ENCODE results near the gene SREBF1. TPM values are rescaled to one million over a fixed set of nuclear protein-coding genes. Genes with fewer than 3 reads are reported as not detected.

The SREBF1 gene
- total RNA-seq, 1 experiment from 2014 or later = 230 TPM

- H3K4me1 ChIP-seq (ENCODE audit: control insufficient read depth, insufficient read depth, low read length) = peaks cover 59% of the 10 kb centered on the region
- ATAC-seq (no peak), DNase-seq (ENCODE audit: low read depth, low spot score) (no peak)
- H3K27me3 ChIP-seq (ENCODE audit: control insufficient read depth, insufficient read depth, low read length) = no peaks in the 10 kb centered on the region
- no peaks in the 10 kb centered on the region for H3K9me3 ChIP-seq (ENCODE audit: control insufficient read depth, insufficient read depth, low read depth, low read length)
- POLR2A ChIA-PET = no interaction called here
- no TSS peak for BruUV-seq (replicated peaks)
- TF ChIP-seq CTCF (IDR thresholded peaks at IDR 0.05) (no peak), POLR2AphosphoS5 (IDR thresholded peaks at IDR 0.05; ENCODE audit: low read depth, low read length) (no peak), TCF7L2 (IDR thresholded peaks at IDR 0.05; ENCODE audit: low read depth, low read length) (no peak), SIN3A (IDR thresholded peaks at IDR 0.05; ENCODE audit: borderline replicate concordance, insufficient read depth, low read depth, low read length) (no peak), REST (IDR thresholded peaks at IDR 0.05; ENCODE audit: insufficient read depth in 1 of 2, low read depth in 2 of 2, low read length in 1 of 2) (no peak)
- H3K4me3 ChIP-seq (ENCODE audit: low read depth in 2 of 2, low read length in 2 of 2) = no peak overlapping the region
- in situ Hi-C loops (cut with HindIII; ENCODE audit: low pct_unique_long_range_greater_than_20kb, low sequenced_read_pairs) = no loop called here
- intact Hi-C loops (cut with micrococcal nuclease; ENCODE audit: unreplicated experiment) = loop anchor here (10.0 kb wide), 1 partner anchor 103 kb away; the partner anchor contains the start of gene RAI1
- CTCF ChIA-PET = no interaction called here
- H3K27ac ChIP-seq (ENCODE audit: low read length) = no peak overlapping the region
- H3K36me3 ChIP-seq (ENCODE audit: control insufficient read depth, insufficient read depth, low read length) = no peaks in the 10 kb centered on the region
Observed at GRCh38 chr17:17787568-17787967, 49.2 kb downstream of the SREBF1 start.

- Histone ChIP-seq H3K27ac (ENCODE audit: low read length) (no peak overlapping the region; the same call in 1 of the 2 replicates), H3K4me3 (ENCODE audit: low read depth in 2 of 2, low read length in 2 of 2) (no peak overlapping the region), H3K27me3 (ENCODE audit: control insufficient read depth, insufficient read depth, low read length) (no peaks in the 10 kb centered on the region), H3K9me3 (ENCODE audit: control insufficient read depth, insufficient read depth, low read depth, low read length) (no peaks in the 10 kb centered on the region), H3K36me3 (ENCODE audit: control insufficient read depth, insufficient read depth, low read length) (no peaks in the 10 kb centered on the region), H3K4me1 (ENCODE audit: control insufficient read depth, insufficient read depth, low read length) (peaks cover 59% of the 10 kb centered on the region)
- ChIA-PET CTCF (no interaction called here), POLR2A (no interaction called here)
- BruUV-seq (replicated peaks) = TSS peak; percentile 26
- TF ChIP-seq TCF7L2 (IDR thresholded peaks at IDR 0.05; ENCODE audit: low read depth, low read length) = no peak
- no peak for TF ChIP-seq POLR2AphosphoS5 (IDR thresholded peaks at IDR 0.05; ENCODE audit: low read depth, low read length)
- intact Hi-C loops (cut with micrococcal nuclease; ENCODE audit: unreplicated experiment) = loop anchor here (10.0 kb wide), 1 partner anchor 102 kb away; the partner anchor contains the start of gene RAI1
- no peak for DNase-seq (ENCODE audit: low read depth, low spot score)
- ATAC-seq = no peak
- in situ Hi-C loops (cut with HindIII; ENCODE audit: low pct_unique_long_range_greater_than_20kb, low sequenced_read_pairs) = no loop called here
Observed at GRCh38 chr17:17786998-17787397, 49.8 kb downstream of the SREBF1 start.

DNA sequence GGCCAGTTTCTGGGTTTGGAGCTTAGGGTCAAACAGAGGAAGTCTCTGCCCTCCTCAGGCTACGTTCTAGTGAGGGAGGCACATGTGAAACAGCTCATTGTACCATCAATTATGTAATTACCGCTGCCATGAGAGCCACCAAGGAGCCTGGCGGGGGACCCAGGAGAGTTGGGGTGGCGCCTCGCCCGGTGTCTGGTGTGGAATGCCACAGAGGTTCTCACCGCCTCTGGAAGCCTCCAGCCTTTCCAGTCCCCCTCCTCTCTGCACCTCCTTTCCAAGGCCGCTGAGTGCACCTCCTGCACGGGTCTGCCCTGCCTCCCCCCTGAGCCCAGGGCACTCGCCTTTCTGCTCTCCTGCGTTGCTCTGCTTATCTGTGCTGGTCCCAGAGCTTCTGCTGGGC is 51.4 kb downstream of the SREBF1 start:
- CTCF ChIA-PET = no interaction called here
- intact Hi-C loops (cut with micrococcal nuclease; ENCODE audit: unreplicated experiment) = loop anchor here (10.0 kb wide), 1 partner anchor 101 kb away; the partner anchor contains the start of gene RAI1

More for the DNA sequence above, 51.4 kb downstream of the SREBF1 start:
- no TSS peak for BruUV-seq (replicated peaks)
- in situ Hi-C loops (cut with HindIII; ENCODE audit: low pct_unique_long_range_greater_than_20kb, low sequenced_read_pairs) = no loop called here
- no peaks in the 10 kb centered on the region for H3K27me3 ChIP-seq (ENCODE audit: control insufficient read depth, insufficient read depth, low read length)
- ATAC-seq (no peak), DNase-seq (ENCODE audit: low read depth, low spot score) (no peak)
- no peak for TF ChIP-seq CTCF (IDR thresholded peaks at IDR 0.05)
- TF ChIP-seq POLR2AphosphoS5 (IDR thresholded peaks at IDR 0.05; ENCODE audit: low read depth, low read length) = no peak
- no peak for TF ChIP-seq REST (IDR thresholded peaks at IDR 0.05; ENCODE audit: insufficient read depth in 1 of 2, low read depth in 2 of 2, low read length in 1 of 2)
- no peak for TF ChIP-seq SIN3A (IDR thresholded peaks at IDR 0.05; ENCODE audit: borderline replicate concordance, insufficient read depth, low read depth, low read length)
- TF ChIP-seq TCF7L2 (IDR thresholded peaks at IDR 0.05; ENCODE audit: low read depth, low read length) = no peak
- H3K27ac ChIP-seq (ENCODE audit: low read length) = peak overlapping the region; percentile 59
- no peak overlapping the region for H3K4me3 ChIP-seq (ENCODE audit: low read depth in 2 of 2, low read length in 2 of 2)
- H3K4me1 ChIP-seq (ENCODE audit: control insufficient read depth, insufficient read depth, low read length) = peaks cover 67% of the 10 kb centered on the region
- H3K9me3 ChIP-seq (ENCODE audit: control insufficient read depth, insufficient read depth, low read depth, low read length) = no peaks in the 10 kb centered on the region
- POLR2A ChIA-PET = no interaction called here
- no peaks in the 10 kb centered on the region for H3K36me3 ChIP-seq (ENCODE audit: control insufficient read depth, insufficient read depth, low read length)
